ENCODE results near the gene CAMK2N2.

DNA sequence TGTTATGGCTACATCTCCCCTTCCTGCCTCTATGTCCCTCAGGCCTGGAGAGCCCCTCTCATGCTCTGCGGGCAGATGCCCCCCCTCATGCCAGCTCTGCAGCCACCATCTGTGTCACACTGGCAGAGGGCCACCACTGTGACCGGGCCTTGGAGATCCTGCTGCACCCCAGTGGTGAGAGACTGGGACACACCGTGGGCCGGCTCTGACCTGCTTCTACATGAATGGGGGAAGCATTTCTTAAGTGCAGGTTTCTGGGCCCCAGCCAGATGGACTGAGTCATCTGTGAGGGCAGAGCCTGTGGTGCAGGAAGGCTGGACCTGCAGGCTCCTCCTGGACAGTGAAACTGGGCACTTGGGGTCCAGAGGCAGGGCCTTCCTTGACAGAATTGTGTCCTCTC lies 27.1 kb downstream of the CAMK2N2 start:
- no peak for TF ChIP-seq CTCF (IDR thresholded peaks at IDR 0.05; ENCODE audit: low read depth, low read length)
- TF ChIP-seq POLR2A (IDR thresholded peaks at IDR 0.05; ENCODE audit: extremely low read depth, insufficient read length), result no peak
- TF ChIP-seq, protein P1, sequence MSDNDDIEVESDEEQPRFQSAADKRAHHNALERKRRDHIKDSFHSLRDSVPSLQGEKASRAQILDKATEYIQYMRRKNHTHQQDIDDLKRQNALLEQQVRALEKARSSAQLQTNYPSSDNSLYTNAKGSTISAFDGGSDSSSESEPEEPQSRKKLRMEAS (IDR thresholded peaks at IDR 0.05; ENCODE audit: low read depth, low read length), result no peak

Data from NB4 (cell line).